OCI-LY7 (cell line): ENCODE measurements around the gene HS3ST3A1. TPM values are rescaled to one million over a fixed set of nuclear protein-coding genes. Genes with fewer than 3 reads are reported as not detected.

Experiments
- BruUV-seq: library from RNA; stranded (reverse); fragments of 400-500 nt; replicated peaks from 2 replicates; lab custom pipeline; 2021; lab: Mats Ljungman, UMichigan
- CTCF ChIA-PET: fragments of 300-600 bp; sonication (Branson Sonifier 250); formaldehyde crosslinking; loops from one replicate; lab custom pipeline; 2022; ENCODE audit warnings: antibody characterized with exemption; ENCODE audit not compliant: unreplicated experiment; lab: Charles Lee
- POLR2A ChIA-PET: fragments of 300-600 bp; sonication (Branson Sonifier 250); formaldehyde crosslinking; loops from one replicate; lab custom pipeline; 2022; ENCODE audit warnings: antibody characterized with exemption; lab: Charles Lee
- DNase-seq: peaks from one replicate; pipeline ENCODE4 v3.0.0-alpha.2; 2015; ENCODE audit warnings: low spot score
- H2AFZ ChIP-seq: fragments of 200-600 bp; sonication (generic), shearing (Covaris generic); 2 replicates; pipeline ENCODE4 v1.6.1; 2014; ENCODE audit warnings: mild to moderate bottlenecking, antibody characterized with exemption, low read length, moderate library complexity
- H3K27ac ChIP-seq: fragments of 200-600 bp; sonication (generic); 2 replicates; pipeline ENCODE4 v1.5.1; 2014; ENCODE audit warnings: mixed run types, low read depth, mild to moderate bottlenecking, moderate library complexity, low read length, inconsistent platforms; ENCODE audit not compliant: poor library complexity, severe bottlenecking
- H3K36me3 ChIP-seq: fragments of 200-600 bp; sonication (generic); 2 replicates; pipeline ENCODE4 v1.6.1; 2014; ENCODE audit warnings: mild to moderate bottlenecking, antibody characterized with exemption, low read length, moderate library complexity, mixed read lengths; ENCODE audit not compliant: insufficient read depth
- H3K4me1 ChIP-seq: fragments of 200-600 bp; sonication (generic); 2 replicates; pipeline ENCODE4 v1.5.1; 2014; ENCODE audit warnings: mild to moderate bottlenecking, low read length; ENCODE audit not compliant: insufficient read depth, poor library complexity, severe bottlenecking
- H3K4me2 ChIP-seq: fragments of 200-600 bp; sonication (generic); 2 replicates; pipeline ENCODE4 v1.6.1; 2014; ENCODE audit warnings: mild to moderate bottlenecking, low read length
- H3K4me3 ChIP-seq: fragments of 200-600 bp; sonication (generic); 2 replicates; pipeline ENCODE4 v1.5.1; 2014; ENCODE audit warnings: mild to moderate bottlenecking, low read depth, low read length; ENCODE audit not compliant: poor library complexity, severe bottlenecking
- H3K79me2 ChIP-seq: fragments of 200-600 bp; sonication (generic); 2 replicates; pipeline ENCODE4 v1.6.1; 2016; ENCODE audit warnings: low read depth, mild to moderate bottlenecking, low read length, moderate library complexity, mixed read lengths; ENCODE audit not compliant: insufficient read depth
- H3K9me2 ChIP-seq: fragments of 200-600 bp; sonication (generic); 2 replicates; pipeline ENCODE4 v1.6.1; 2016; ENCODE audit warnings: mild to moderate bottlenecking, low read length, mixed read lengths; ENCODE audit not compliant: insufficient read depth
- H3K9me3 ChIP-seq: fragments of 200-600 bp; sonication (generic); 2 replicates; pipeline ENCODE4 v1.6.1; 2014; ENCODE audit warnings: mild to moderate bottlenecking, mixed run types, low read length, mixed read lengths
- H4K20me1 ChIP-seq: fragments of 200-600 bp; sonication (generic); 2 replicates; pipeline ENCODE4 v1.6.1; 2014; ENCODE audit warnings: mild to moderate bottlenecking, antibody characterized with exemption, low read length, moderate library complexity, mixed read lengths; ENCODE audit not compliant: insufficient read depth
- CTCF ChIP-seq: fragments of 200-600 bp; sonication (generic); conservative IDR thresholded peaks from 2 replicates; pipeline ENCODE4 v1.5.1; 2014; ENCODE audit warnings: mild to moderate bottlenecking, antibody characterized with exemption, low read length, moderate library complexity, mixed read lengths
- EZH2phosphoT487 ChIP-seq: fragments of 200-600 bp; sonication (generic); IDR thresholded peaks from 2 replicates; pipeline ENCODE4 v1.6.1; 2018; ENCODE audit warnings: low read depth, borderline replicate concordance, mild to moderate bottlenecking, mixed run types, antibody characterized with exemption, low read length, moderate library complexity, mixed read lengths
- intact Hi-C: fragments of 100-400 bp; cut with micrococcal nuclease; formaldehyde crosslinking; loops from one replicate; pipeline ENCODE4 v1.10.0; 2022; ENCODE audit not compliant: unreplicated experiment
- total RNA-seq, 2 experiments: library from RNA; depleted of rRNA in 1 of 2; stranded (reverse); fragments of >200 nt in 1 of 2; shearing (Covaris generic) in 1 of 2; gene quantifications; 2 replicates each; pipeline ENCODE4 v1.2.3, GENCODE V29; 2014 to 2022

HS3ST3A1 gene
- total RNA-seq, 2 experiments from 2014 or later, result 0.72 TPM; not detected in 1

GRCh38 chr17:13537167-13537731 is 64.5 kb downstream of the HS3ST3A1 start:
- ChIA-PET CTCF (no interaction called here), POLR2A (interaction anchor here (0.6 kb wide), 1 partner anchor 50 kb away, joined by 4 read pairs; no protein-coding TSS in a partner anchor)
- no peak overlapping the region for H3K27ac ChIP-seq
- H3K4me2 ChIP-seq, result no peak overlapping the region
- no peaks in the 10 kb centered on the region for H3K79me2 ChIP-seq
- BruUV-seq, result no TSS peak
- no peaks in the 10 kb centered on the region for H3K36me3 ChIP-seq
- no peak overlapping the region for H2AFZ ChIP-seq
- H4K20me1 ChIP-seq, result no peaks in the 10 kb centered on the region
- no peaks in the 10 kb centered on the region for H3K9me3 ChIP-seq
- intact Hi-C loops, result no loop called here
- no peaks in the 10 kb centered on the region for H3K4me1 ChIP-seq
- no peak overlapping the region for H3K4me3 ChIP-seq
- TF ChIP-seq EZH2phosphoT487 (no peak), CTCF (no peak)
- H3K9me2 ChIP-seq, result no peaks in the 10 kb centered on the region
- no peak for DNase-seq

GRCh38 chr17:13534946-13535345 is 66.8 kb downstream of the HS3ST3A1 start:
- ChIA-PET POLR2A (no interaction called here), CTCF (no interaction called here)
- H3K4me1 ChIP-seq, result no peaks in the 10 kb centered on the region
- no peak overlapping the region for H3K4me2 ChIP-seq
- H4K20me1 ChIP-seq, result no peaks in the 10 kb centered on the region
- H3K79me2 ChIP-seq, result no peaks in the 10 kb centered on the region
- no peak overlapping the region for H2AFZ ChIP-seq
- no peaks in the 10 kb centered on the region for H3K9me3 ChIP-seq
- H3K27ac ChIP-seq, result no peak overlapping the region
- no peak overlapping the region for H3K4me3 ChIP-seq
- H3K36me3 ChIP-seq, result no peaks in the 10 kb centered on the region
- BruUV-seq, result no TSS peak
- DNase-seq, result no peak
- H3K9me2 ChIP-seq, result no peaks in the 10 kb centered on the region
- intact Hi-C loops, result no loop called here
- no peak for TF ChIP-seq CTCF
- no peak for TF ChIP-seq EZH2phosphoT487

- Histone ChIP-seq H3K27ac (no peak overlapping the region), H3K4me1 (no peaks in the 10 kb centered on the region), H3K9me3 (no peaks in the 10 kb centered on the region), H2AFZ (no peak overlapping the region), H3K9me2 (peaks cover 5% of the 10 kb centered on the region; the same call in 1 of the 2 replicates), H4K20me1 (no peaks in the 10 kb centered on the region), H3K4me2 (no peak overlapping the region), H3K36me3 (no peaks in the 10 kb centered on the region), H3K79me2 (no peaks in the 10 kb centered on the region), H3K4me3 (no peak overlapping the region)
- no peak for DNase-seq
- CTCF ChIA-PET, result no interaction called here
- BruUV-seq, result no TSS peak
- intact Hi-C loops, result no loop called here
- POLR2A ChIA-PET, result no interaction called here
- TF ChIP-seq EZH2phosphoT487 (no peak), CTCF (no peak)
Observed at GRCh38 chr17:13531721-13532120, 70.0 kb downstream of the HS3ST3A1 start.
